Epidermal melanocyte (primary cell): Measurements from ENCODE around the gene MRTFB.

Source experiments
- DNase-seq: peaks from one replicate; pipeline ENCODE4 v3.0.0; 2011; ENCODE audit warnings: low spot score; ENCODE audit not compliant: insufficient read length

The MRTFB gene

GRCh38 chr16:14307059-14307526, 236.0 kb downstream of the MRTFB start:
- no peak for DNase-seq

DNA sequence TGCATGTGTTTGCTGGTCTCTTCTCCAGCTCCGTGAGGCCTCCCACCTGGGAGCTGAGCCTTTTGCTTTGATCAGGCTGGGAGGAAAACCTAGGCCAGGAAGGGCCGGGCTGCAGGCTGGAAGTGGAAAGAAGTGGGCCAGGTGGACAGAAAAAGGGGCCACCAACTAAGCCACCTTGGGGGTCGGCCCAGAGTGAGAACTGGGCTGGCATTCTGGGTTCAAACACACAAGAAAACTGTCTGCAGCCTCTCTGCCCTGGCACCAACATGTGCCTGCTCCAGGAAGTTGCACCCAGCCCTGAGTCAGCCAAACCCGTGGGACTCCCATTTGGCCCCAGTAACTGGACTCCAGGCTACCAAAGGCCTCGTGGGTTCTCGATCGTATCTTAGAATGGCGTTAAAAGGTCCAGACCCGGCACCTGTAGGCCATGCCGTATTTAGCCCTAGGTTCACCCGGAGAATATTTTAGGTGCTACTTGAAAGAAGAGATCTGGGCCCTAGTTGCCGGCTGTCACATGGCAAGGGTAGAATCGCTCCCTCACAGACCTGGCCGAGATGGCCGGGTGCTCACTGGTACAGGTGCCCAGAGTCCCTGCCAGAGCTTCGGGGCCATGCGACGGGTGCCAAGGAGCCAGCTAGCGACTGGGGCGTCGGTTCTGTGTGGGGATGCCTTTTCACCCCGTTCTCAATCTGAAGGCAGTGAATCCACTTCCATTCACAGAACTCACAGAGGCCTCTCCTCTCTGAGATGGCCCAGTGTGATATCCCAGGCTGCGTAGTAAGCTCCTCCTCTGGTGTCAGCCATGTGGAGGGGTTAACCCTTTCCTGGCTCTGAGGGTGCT, 236.6 kb downstream of the MRTFB start:
- DNase-seq: no peak

DNA sequence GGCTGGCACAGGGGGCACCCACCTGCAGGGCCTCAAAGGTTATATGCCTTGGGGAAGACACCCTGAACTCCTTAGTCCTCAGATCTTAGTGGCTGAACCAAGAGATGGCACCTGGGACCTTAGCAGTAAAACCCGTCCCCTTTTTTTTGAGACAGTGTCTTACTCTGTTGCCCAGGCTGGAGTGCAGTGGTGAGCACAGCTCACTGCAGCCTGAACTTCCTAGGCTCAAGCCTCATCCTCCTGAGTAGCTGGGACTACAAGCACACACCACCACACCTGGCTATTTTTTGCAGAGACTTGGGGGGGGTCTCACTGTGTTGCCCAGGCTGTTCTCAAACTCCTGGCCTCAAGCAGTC, 237.2 kb downstream of the MRTFB start:
- no peak for DNase-seq

GRCh38 chr16:14309001-14309886, 238.1 kb downstream of the MRTFB start:
- DNase-seq: peak; percentile 17

GRCh38 chr16:14309906-14310305, 238.8 kb downstream of the MRTFB start:
- DNase-seq: peak; percentile 19

GRCh38 chr16:14310519-14310991, 239.4 kb downstream of the MRTFB start:
- no peak for DNase-seq

GRCh38 chr16:14314116-14314515, 243.0 kb downstream of the MRTFB start:
- DNase-seq: no peak

- DNase-seq: no peak
These were observed 244.7 kb downstream of the MRTFB start for GRCh38 chr16:14315683-14316320.
